Left lung (tissue), 10 donors: ENCODE results near the gene MYB. TPM values are rescaled to one million over a fixed set of nuclear protein-coding genes. Genes with fewer than 3 reads are reported as not detected.

Source experiments
- ATAC-seq: fragments of 200-7000 bp; cut with Tn5 transposase; one replicate; pipeline ENCODE4 v1.9.1; 2020; ENCODE audit warnings: moderate library complexity
- DNase-seq, 4 donors: peaks; one replicate each; pipeline ENCODE4 v3.0.0-alpha.2; 2013 to 2020
- H3K27ac ChIP-seq, 2 donors: fragments of 200-600 bp; sonication (generic) in 1 of 2; one replicate each; pipeline versions ENCODE4 v1.5.0 to v1.8.0; 2020 to 2021
- H3K27me3 ChIP-seq, 2 donors: fragments of 200-600 bp; sonication (generic) in 1 of 2; one replicate each; pipeline versions ENCODE4 v1.5.0 to v1.8.0; 2020 to 2021
- H3K36me3 ChIP-seq, 2 donors: fragments of 200-600 bp; sonication (generic) in 1 of 2; one replicate each; pipeline versions ENCODE4 v1.5.0 to v1.8.0; 2020 to 2021
- H3K4me1 ChIP-seq, 2 donors: fragments of 200-600 bp; one replicate each; pipeline ENCODE4 v1.8.0; 2021
- H3K4me3 ChIP-seq, 2 donors: fragments of 200-600 bp; sonication (generic) in 1 of 2; one replicate each; pipeline versions ENCODE4 v1.5.0 to v1.8.0; 2020 to 2021; ENCODE audit warnings: mild to moderate bottlenecking in 1 of 2
- H3K9me3 ChIP-seq, 2 donors: fragments of 200-600 bp; sonication (generic) in 1 of 2; one replicate each; pipeline versions ENCODE4 v1.5.0 to v1.8.0; 2020 to 2021
- intact Hi-C, 2 donors: fragments of 100-400 bp; cut with DNase I; formaldehyde crosslinking; loops; one replicate each; pipeline versions ENCODE4 v1.11.2 to v1.14.2; 2022
- polyA plus RNA-seq, 6 donors: library from polyadenylated mRNA; unstranded; fragments of 120-200 nt; gene quantifications; one replicate each; pipeline ENCODE4 v1.2.1, GENCODE V29; 2013; ENCODE audit not compliant: insufficient read length in 6 of 6
- total RNA-seq, 2 donors: library from RNA; stranded (reverse); fragmentation: NEBNext Ultra II Directional; extraction: Animal tissue kit (Norgen Biotek cat#: 25700); gene quantifications; one replicate each; pipeline ENCODE4 v1.2.1, GENCODE V29; 2021
- TF ChIP-seq, protein P1 (sequence below), 2 donors: fragments of 200-600 bp; sonication (generic) in 1 of 2; IDR thresholded peaks; one replicate each; pipeline versions ENCODE4 v1.5.0 to v1.8.0; 2021; ENCODE audit warnings: antibody characterized with exemption in 2 of 2
- donor health status: DM: no; HTN: yes; CAD: no.
- donor health status: DM: no; HTN: no; CAD: no.

Gene MYB
- total and polyA plus RNA-seq, 8 donors: 1.3 to 6.4 (median 3.7) TPM

GRCh38 chr6:135170849-135171248 is 10.3 kb upstream of the MYB start:
- Histone ChIP-seq H3K4me1 (no peaks in the 10 kb centered on the region), H3K4me3 (no peak overlapping the region), H3K36me3 (no peaks in the 10 kb centered on the region), H3K27ac (no peak overlapping the region), H3K27me3 (no peaks in the 10 kb centered on the region), H3K9me3 (no peaks in the 10 kb centered on the region)
- TF ChIP-seq, protein P1, sequence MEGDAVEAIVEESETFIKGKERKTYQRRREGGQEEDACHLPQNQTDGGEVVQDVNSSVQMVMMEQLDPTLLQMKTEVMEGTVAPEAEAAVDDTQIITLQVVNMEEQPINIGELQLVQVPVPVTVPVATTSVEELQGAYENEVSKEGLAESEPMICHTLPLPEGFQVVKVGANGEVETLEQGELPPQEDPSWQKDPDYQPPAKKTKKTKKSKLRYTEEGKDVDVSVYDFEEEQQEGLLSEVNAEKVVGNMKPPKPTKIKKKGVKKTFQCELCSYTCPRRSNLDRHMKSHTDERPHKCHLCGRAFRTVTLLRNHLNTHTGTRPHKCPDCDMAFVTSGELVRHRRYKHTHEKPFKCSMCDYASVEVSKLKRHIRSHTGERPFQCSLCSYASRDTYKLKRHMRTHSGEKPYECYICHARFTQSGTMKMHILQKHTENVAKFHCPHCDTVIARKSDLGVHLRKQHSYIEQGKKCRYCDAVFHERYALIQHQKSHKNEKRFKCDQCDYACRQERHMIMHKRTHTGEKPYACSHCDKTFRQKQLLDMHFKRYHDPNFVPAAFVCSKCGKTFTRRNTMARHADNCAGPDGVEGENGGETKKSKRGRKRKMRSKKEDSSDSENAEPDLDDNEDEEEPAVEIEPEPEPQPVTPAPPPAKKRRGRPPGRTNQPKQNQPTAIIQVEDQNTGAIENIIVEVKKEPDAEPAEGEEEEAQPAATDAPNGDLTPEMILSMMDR (IDR thresholded peaks at IDR 0.05): no peak
- intact Hi-C loops: no loop called here
- DNase-seq: no peak
- ATAC-seq: peak; percentile 26

DNA sequence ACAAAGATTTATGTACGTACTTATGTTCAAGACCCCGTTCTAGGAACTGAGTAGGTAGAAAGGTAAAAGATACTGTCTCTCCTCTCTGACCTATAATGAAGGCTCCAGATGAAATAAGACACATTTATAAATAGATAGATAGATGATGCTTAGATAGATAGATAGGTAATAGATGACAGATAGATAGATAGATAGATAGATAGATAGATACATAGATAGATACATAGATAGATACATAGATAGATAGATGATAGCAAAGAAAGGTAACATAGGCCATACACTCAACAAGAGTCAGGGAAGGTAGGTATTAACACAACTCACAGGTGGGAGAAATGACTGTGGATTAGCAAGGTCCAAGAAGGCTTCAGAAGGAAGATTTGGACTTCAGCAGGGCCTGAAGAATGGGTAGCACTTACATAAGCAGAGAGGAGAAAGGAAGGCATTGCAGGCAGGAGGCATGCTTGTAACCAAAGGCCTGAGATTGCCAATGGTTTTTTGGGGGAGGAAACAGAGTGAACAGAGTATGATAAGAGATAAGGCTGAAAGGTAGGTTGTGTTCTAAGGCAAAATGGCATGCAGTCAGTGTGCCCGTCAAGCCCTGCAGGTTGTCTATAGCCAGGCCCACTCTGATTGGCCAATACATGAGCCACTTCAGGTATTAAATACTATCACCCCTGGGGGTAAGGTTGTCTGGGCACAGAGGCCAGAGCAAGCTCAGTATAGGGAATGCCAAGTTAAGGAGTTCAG is 7.7 kb upstream of the MYB start:
- H3K27me3 ChIP-seq: no peaks in the 10 kb centered on the region
- TF ChIP-seq, protein P1 (IDR thresholded peaks at IDR 0.05): no peak
- no peak overlapping the region for H3K4me3 ChIP-seq
- intact Hi-C loops: no loop called here
- ATAC-seq: no peak
- peaks cover 0 to 5% of the 10 kb centered on the region in 2 donors for H3K4me1 ChIP-seq
- no peaks in the 10 kb centered on the region for H3K9me3 ChIP-seq
- no peak overlapping the region for H3K27ac ChIP-seq
- DNase-seq: no peak
- H3K36me3 ChIP-seq: no peaks in the 10 kb centered on the region

- no peaks in the 10 kb centered on the region for H3K27me3 ChIP-seq
- H3K4me1 ChIP-seq: peaks cover 0 to 5% of the 10 kb centered on the region in 2 donors
- TF ChIP-seq, protein P1 (IDR thresholded peaks at IDR 0.05): no peak
- H3K36me3 ChIP-seq: no peaks in the 10 kb centered on the region
- no peak overlapping the region for H3K4me3 ChIP-seq
- no peak for DNase-seq
- no peaks in the 10 kb centered on the region for H3K9me3 ChIP-seq
- intact Hi-C loops: no loop called here
- ATAC-seq: no peak
- no peak overlapping the region for H3K27ac ChIP-seq
Measured at GRCh38 chr6:135173989-135174484, 7.1 kb upstream of the MYB start.

- Histone ChIP-seq H3K27ac (no peak overlapping the region), H3K4me3 (no peak overlapping the region), H3K9me3 (no peaks in the 10 kb centered on the region), H3K4me1 (peaks cover 0 to 17% of the 10 kb centered on the region in 2 donors), H3K27me3 (no peaks in the 10 kb centered on the region), H3K36me3 (no peaks in the 10 kb centered on the region)
- no peak for ATAC-seq
- TF ChIP-seq, protein P1 (IDR thresholded peaks at IDR 0.05): no peak
- no peak for DNase-seq
- intact Hi-C loops: no loop called here
Measured at GRCh38 chr6:135176058-135176457, 5.0 kb upstream of the MYB start.

DNA sequence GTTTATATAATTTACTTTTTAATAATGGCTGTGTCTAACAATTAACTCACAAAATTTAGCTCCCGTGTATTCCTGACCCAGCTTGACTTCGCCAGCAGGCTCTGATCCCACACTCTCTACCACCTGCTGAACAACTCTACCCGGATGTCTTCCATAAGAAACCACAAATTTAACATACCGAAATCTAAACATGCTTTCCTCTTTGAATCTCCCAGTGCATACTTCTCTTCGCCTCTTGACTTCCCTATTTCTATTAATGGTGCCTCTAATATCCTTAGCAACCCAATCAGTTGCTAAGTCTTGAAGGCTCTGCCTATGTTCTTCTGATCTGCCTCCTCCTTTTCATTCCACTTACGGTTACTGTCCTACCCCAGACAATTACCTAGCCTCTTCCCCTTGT is 4.6 kb upstream of the MYB start:
- H3K27me3 ChIP-seq: peaks cover 0 to under 1% of the 10 kb centered on the region in 2 donors
- no peak for DNase-seq
- no peak for ATAC-seq

More for the DNA sequence above, 4.6 kb upstream of the MYB start:
- intact Hi-C loops: no loop called here
- H3K4me3 ChIP-seq: no peak overlapping the region
- H3K4me1 ChIP-seq: peaks cover 0 to 17% of the 10 kb centered on the region in 2 donors
- TF ChIP-seq, protein P1 (IDR thresholded peaks at IDR 0.05): no peak
- H3K9me3 ChIP-seq: no peaks in the 10 kb centered on the region
- H3K36me3 ChIP-seq: no peaks in the 10 kb centered on the region
- no peak overlapping the region for H3K27ac ChIP-seq
